Activated CD4-positive, alpha-beta T cell treated with anti-CD3 and anti-CD28 coated beads, Interleukin-2, amount 10 ng/mL, durations not matched to agents 24 days and 14 days (primary cell): ENCODE measurements around the gene ROR2. TPM values are rescaled to one million over a fixed set of nuclear protein-coding genes. Genes with fewer than 3 reads are reported as not detected.
"Not testable (repeated sequence)": the region's sequence is repeated elsewhere in the genome, so short reads cannot be mapped to it uniquely, and the experiment has no call there.

ENCODE experiments used
- DNase-seq: peaks from one replicate; pipeline ENCODE4 v3.0.0; 2022
- H3K27ac Mint-ChIP-seq: one replicate; pipeline ENCODE4 v1.8.0; 2022; ENCODE audit warnings: mild to moderate bottlenecking, mixed read lengths
- H3K27me3 Mint-ChIP-seq: one replicate; pipeline ENCODE4 v1.8.0; 2022; ENCODE audit warnings: mixed read lengths
- H3K36me3 Mint-ChIP-seq: one replicate; pipeline ENCODE4 v1.8.0; 2022; ENCODE audit warnings: low read depth, mild to moderate bottlenecking, mixed read lengths
- H3K4me1 Mint-ChIP-seq: one replicate; pipeline ENCODE4 v1.8.0; 2021; ENCODE audit warnings: mixed read lengths
- H3K4me3 Mint-ChIP-seq: one replicate; pipeline ENCODE4 v1.8.0; 2022; ENCODE audit warnings: mild to moderate bottlenecking, moderate library complexity, mixed read lengths
- H3K9me3 Mint-ChIP-seq: one replicate; pipeline ENCODE4 v1.8.0; 2021; ENCODE audit warnings: mixed read lengths
- intact Hi-C: fragments of 100-400 bp; cut with micrococcal nuclease; formaldehyde crosslinking; loops from one replicate; pipeline ENCODE4 v1.15.1; 2023
- total RNA-seq: library from RNA; stranded (reverse); gene quantifications from 2 replicates; pipeline ENCODE4 v1.2.3, GENCODE V29; 2022

Gene ROR2
- total RNA-seq, result 0.40 and 0.43 TPM in 2 replicates

- H3K27me3 Mint-ChIP-seq, result peaks cover 68% of the 10 kb centered on the region
- intact Hi-C loops, result loop anchor here (1.0 to 2.0 kb wide), 2 partner anchors 43 to 175 kb away; no protein-coding TSS in a partner anchor
- no peaks in the 10 kb centered on the region for H3K9me3 Mint-ChIP-seq
- H3K27ac Mint-ChIP-seq, result no peak within 1 kb of the TSS
- peaks cover 8% of the 10 kb centered on the region for H3K4me1 Mint-ChIP-seq
- peak; percentile 93 for DNase-seq
- peak within 1 kb of the TSS; percentile 80 for H3K4me3 Mint-ChIP-seq
- H3K36me3 Mint-ChIP-seq, result no peaks in the 10 kb centered on the region
Observed at GRCh38 chr9:91949946-91950664, at the start of gene ROR2. ROR2 (minus strand) TSS chr9:91950228.

- Mint-ChIP-seq H3K9me3 (no peaks in the 10 kb centered on the region), H3K4me3 (no peak overlapping the region), H3K27ac (no peak overlapping the region), H3K36me3 (no peaks in the 10 kb centered on the region), H3K27me3 (peaks cover 41% of the 10 kb centered on the region), H3K4me1 (no peaks in the 10 kb centered on the region)
- DNase-seq, result no peak
- intact Hi-C loops, result no loop called here
Observed at GRCh38 chr9:91995000-91995655, 45.1 kb upstream of the ROR2 start.

GRCh38 chr9:91994422-91994821, 44.4 kb upstream of the ROR2 start:
- DNase-seq, result no peak
- Mint-ChIP-seq H3K4me1 (no peaks in the 10 kb centered on the region), H3K27me3 (peaks cover 43% of the 10 kb centered on the region), H3K36me3 (no peaks in the 10 kb centered on the region), H3K27ac (no peak overlapping the region), H3K4me3 (no peak overlapping the region), H3K9me3 (no peaks in the 10 kb centered on the region)
- intact Hi-C loops, result no loop called here

- no peak for DNase-seq
- no peak overlapping the region for H3K4me3 Mint-ChIP-seq
- H3K36me3 Mint-ChIP-seq, result no peaks in the 10 kb centered on the region
- intact Hi-C loops, result no loop called here
- no peaks in the 10 kb centered on the region for H3K9me3 Mint-ChIP-seq
- no peaks in the 10 kb centered on the region for H3K4me1 Mint-ChIP-seq
- H3K27ac Mint-ChIP-seq, result no peak overlapping the region
- H3K27me3 Mint-ChIP-seq, result peaks cover 36% of the 10 kb centered on the region
Observed at GRCh38 chr9:91992461-91993041, 42.5 kb upstream of the ROR2 start.

- Mint-ChIP-seq H3K27ac (no peak overlapping the region), H3K36me3 (no peaks in the 10 kb centered on the region), H3K4me1 (no peaks in the 10 kb centered on the region), H3K4me3 (no peak overlapping the region), H3K9me3 (no peaks in the 10 kb centered on the region), H3K27me3 (peaks cover 36% of the 10 kb centered on the region)
- DNase-seq, result no peak
- intact Hi-C loops, result no loop called here
Observed at GRCh38 chr9:91991721-91992341, 41.8 kb upstream of the ROR2 start.

- Mint-ChIP-seq H3K9me3 (peaks cover 3% of the 10 kb centered on the region), H3K27ac (no peak overlapping the region), H3K4me1 (no peaks in the 10 kb centered on the region)
Observed at GRCh38 chr9:91986248-91986647, 36.2 kb upstream of the ROR2 start.

GRCh38 chr9:91985692-91986091, 35.7 kb upstream of the ROR2 start:
- no peak for DNase-seq
- intact Hi-C loops, result no loop called here
- Mint-ChIP-seq H3K4me3 (no peak overlapping the region), H3K36me3 (no peaks in the 10 kb centered on the region), H3K4me1 (no peaks in the 10 kb centered on the region), H3K27ac (no peak overlapping the region), H3K27me3 (peaks cover 10% of the 10 kb centered on the region), H3K9me3 (peaks cover 4% of the 10 kb centered on the region)

More at GRCh38 chr9:91986248-91986647, 36.2 kb upstream of the ROR2 start:
- Mint-ChIP-seq H3K27me3 (peaks cover 10% of the 10 kb centered on the region), H3K4me3 (no peak overlapping the region), H3K36me3 (no peaks in the 10 kb centered on the region)
- intact Hi-C loops, result no loop called here
- DNase-seq, result no peak

GRCh38 chr9:91978740-91979414, 28.8 kb upstream of the ROR2 start:
- Mint-ChIP-seq H3K4me1 (no peaks in the 10 kb centered on the region), H3K4me3 (no peak overlapping the region), H3K27ac (no peak overlapping the region), H3K27me3 (peaks cover 1% of the 10 kb centered on the region), H3K36me3 (no peaks in the 10 kb centered on the region), H3K9me3 (peaks cover 4% of the 10 kb centered on the region)
- intact Hi-C loops, result no loop called here
- DNase-seq, result peak; percentile 59

GRCh38 chr9:91975254-91975653, 25.2 kb upstream of the ROR2 start:
- H3K36me3 Mint-ChIP-seq, H3K9me3 Mint-ChIP-seq, H3K4me1 Mint-ChIP-seq, H3K4me3 Mint-ChIP-seq, intact Hi-C loops, H3K27ac Mint-ChIP-seq, DNase-seq: not testable (repeated sequence)
- peaks cover 21% of the 10 kb centered on the region for H3K27me3 Mint-ChIP-seq

GRCh38 chr9:91972711-91973110, 22.7 kb upstream of the ROR2 start:
- intact Hi-C loops, result no loop called here
- DNase-seq, result no peak
- H3K4me3 Mint-ChIP-seq, result no peak overlapping the region
- no peaks in the 10 kb centered on the region for H3K9me3 Mint-ChIP-seq
- no peak overlapping the region for H3K27ac Mint-ChIP-seq
- H3K4me1 Mint-ChIP-seq, result no peaks in the 10 kb centered on the region
- peaks cover 33% of the 10 kb centered on the region for H3K27me3 Mint-ChIP-seq
- H3K36me3 Mint-ChIP-seq, result no peaks in the 10 kb centered on the region

GRCh38 chr9:91972076-91972626, 22.1 kb upstream of the ROR2 start:
- DNase-seq, result no peak
- H3K27me3 Mint-ChIP-seq, result peaks cover 37% of the 10 kb centered on the region
- no peak overlapping the region for H3K4me3 Mint-ChIP-seq
- intact Hi-C loops, result no loop called here
- no peak overlapping the region for H3K27ac Mint-ChIP-seq
- no peaks in the 10 kb centered on the region for H3K9me3 Mint-ChIP-seq
- H3K36me3 Mint-ChIP-seq, result no peaks in the 10 kb centered on the region
- no peaks in the 10 kb centered on the region for H3K4me1 Mint-ChIP-seq

GRCh38 chr9:91967259-91967658, 17.2 kb upstream of the ROR2 start:
- H3K36me3 Mint-ChIP-seq, result no peaks in the 10 kb centered on the region
- H3K4me3 Mint-ChIP-seq, result no peak overlapping the region
- H3K9me3 Mint-ChIP-seq, result no peaks in the 10 kb centered on the region
- H3K27me3 Mint-ChIP-seq, result peaks cover 38% of the 10 kb centered on the region
- intact Hi-C loops, result no loop called here
- no peak overlapping the region for H3K27ac Mint-ChIP-seq
- H3K4me1 Mint-ChIP-seq, result no peaks in the 10 kb centered on the region
- DNase-seq, result no peak

- no peak overlapping the region for H3K27ac Mint-ChIP-seq
- H3K27me3 Mint-ChIP-seq, result peaks cover 32% of the 10 kb centered on the region
- DNase-seq, result no peak
- no peaks in the 10 kb centered on the region for H3K9me3 Mint-ChIP-seq
- H3K36me3 Mint-ChIP-seq, result no peaks in the 10 kb centered on the region
- intact Hi-C loops, result no loop called here
- H3K4me1 Mint-ChIP-seq, result no peaks in the 10 kb centered on the region
- no peak overlapping the region for H3K4me3 Mint-ChIP-seq
Observed at GRCh38 chr9:91966503-91966902, 16.5 kb upstream of the ROR2 start.
